Gastrocnemius medialis (tissue), 4 donors: ENCODE results near the gene ANKRD23. TPM values are rescaled to one million over a fixed set of nuclear protein-coding genes. Genes with fewer than 3 reads are reported as not detected.

Source experiments
- ATAC-seq, 2 donors: fragments of 150-250 bp; one replicate each; pipeline ENCODE4 v1.9.1; 2016
- DNase-seq, 2 donors: peaks; one replicate each; pipeline ENCODE4 v3.0.0-alpha.2; 2019
- H3K27ac ChIP-seq, 4 donors: fragments of 200-600 bp; sonication (generic); 1 replicate in 1 of 4; 2 replicates in 3 of 4; pipeline ENCODE4 v1.5.1; 2016 to 2018; ENCODE audit warnings: mild to moderate bottlenecking in 2 of 4, moderate library complexity in 1 of 4
- H3K27me3 ChIP-seq, 3 donors: fragments of 200-600 bp; sonication (generic) in 2 of 3; 1 replicate in 1 of 3; 2 replicates in 2 of 3; pipeline versions ENCODE4 v1.5.1 to v1.6.0; 2016 to 2019; ENCODE audit warnings: mild to moderate bottlenecking in 1 of 3, moderate library complexity in 1 of 3
- H3K36me3 ChIP-seq, 2 donors: fragments of 200-600 bp; sonication (generic) in 1 of 2; one replicate each; pipeline ENCODE4 v1.5.1; 2017 to 2018
- H3K4me1 ChIP-seq, 2 donors: fragments of 200-600 bp; sonication (generic) in 1 of 2; one replicate each; pipeline ENCODE4 v1.5.1; 2016 to 2017; ENCODE audit warnings: mild to moderate bottlenecking in 2 of 2
- H3K4me3 ChIP-seq, 4 donors: fragments of 200-600 bp; sonication (generic) in 3 of 4; 1 replicate in 1 of 4; 2 replicates in 3 of 4; pipeline ENCODE4 v1.5.1; 2016 to 2019; ENCODE audit warnings: mild to moderate bottlenecking in 2 of 4
- H3K9me3 ChIP-seq, 3 donors: fragments of 200-600 bp; sonication (generic) in 2 of 3; 1 replicate in 1 of 3; 2 replicates in 2 of 3; pipeline ENCODE4 v1.5.1; 2016 to 2019
- POLR2A ChIP-seq, 2 donors: fragments of 450-650 bp; IDR thresholded peaks; one replicate each; pipeline ENCODE4 v1.6.1; 2017; ENCODE audit warnings: antibody characterized with exemption in 2 of 2, mild to moderate bottlenecking in 2 of 2, moderate library complexity in 2 of 2
- in situ Hi-C, 4 donors: fragments of 200-750 bp; cut with MboI; loops; one replicate each; pipeline versions ENCODE4 v1.15.0 to v1.8.0; 2017; ENCODE audit warnings: low sequenced_read_pairs in 4 of 4
- intact Hi-C: fragments of 100-400 bp; cut with DNase I; formaldehyde crosslinking; loops from one replicate; pipeline ENCODE4 v1.15.1; 2023; ENCODE audit warnings: low total_unique reads
- total RNA-seq, 4 donors: library from RNA; depleted of rRNA; stranded (reverse); fragments of >200 nt; gene quantifications; one replicate each; pipeline versions ENCODE4 v1.1.0 to v1.2.3, GENCODE V29; 2016
- TF ChIP-seq, protein P1 (sequence below), 5 experiments: fragments of 450-650 bp in 3 of 5; fragments of 200-600 bp in 2 of 5; sonication (generic) in 2 of 5; IDR thresholded peaks in 4 of 5; conservative IDR thresholded peaks in 1 of 5; 1 replicate in 4 of 5; 2 replicates in 1 of 5; pipeline ENCODE4 v1.5.1; 2016 to 2019; ENCODE audit warnings: antibody characterized with exemption in 5 of 5, mild to moderate bottlenecking in 3 of 5, moderate library complexity in 3 of 5

The ANKRD23 gene
- total RNA-seq, 4 donors from 2014 or later, result 642 to 1,565 (median 923) TPM

DNA sequence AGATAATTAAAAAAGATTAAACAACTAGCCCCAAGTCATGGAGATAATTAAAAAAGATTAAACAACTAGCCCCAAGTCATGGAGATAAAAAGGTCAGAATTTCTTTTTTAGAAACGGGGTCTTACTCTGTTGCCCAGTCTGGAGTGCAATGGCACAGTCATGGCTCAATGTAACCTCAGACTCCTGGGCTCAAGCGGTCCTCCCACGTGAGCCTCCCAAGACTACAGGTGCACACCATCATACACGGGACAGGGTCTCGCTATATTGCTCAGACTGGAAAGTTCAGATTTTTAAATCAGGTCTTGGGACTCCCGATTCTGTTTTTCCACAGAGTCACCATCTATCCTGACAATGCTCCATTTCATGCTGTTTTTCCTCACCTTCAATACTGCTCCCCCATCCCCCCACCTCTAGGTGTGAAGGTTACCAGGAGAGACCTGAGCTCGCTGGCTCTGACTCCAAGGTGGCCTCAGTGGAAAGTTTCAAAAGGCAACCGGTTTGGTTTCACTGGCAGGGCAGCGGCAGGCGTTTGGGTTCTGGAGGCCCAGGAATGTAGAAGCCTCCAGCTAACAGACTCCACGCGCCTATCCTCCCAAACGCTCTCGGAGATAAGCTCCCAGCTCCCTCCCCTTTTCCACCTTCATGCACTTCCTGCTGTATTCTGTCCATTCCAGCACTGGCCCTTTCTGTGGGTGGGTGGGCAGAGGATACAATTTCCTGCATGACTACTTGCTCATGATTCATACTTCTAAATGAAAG lies 28.9 kb upstream of the ANKRD23 start:
- Histone ChIP-seq H3K9me3 (no peaks in the 10 kb centered on the region), H3K27ac (peak overlapping the region; percentile 67 to 75 (median 70)), H3K36me3 (no peaks in the 10 kb centered on the region), H3K4me1 (peaks cover 29 to 31% of the 10 kb centered on the region in 2 donors), H3K27me3 (no peaks in the 10 kb centered on the region), H3K4me3 (no peak overlapping the region)
- ATAC-seq (no peak), DNase-seq (no peak)
- TF ChIP-seq, protein P1, sequence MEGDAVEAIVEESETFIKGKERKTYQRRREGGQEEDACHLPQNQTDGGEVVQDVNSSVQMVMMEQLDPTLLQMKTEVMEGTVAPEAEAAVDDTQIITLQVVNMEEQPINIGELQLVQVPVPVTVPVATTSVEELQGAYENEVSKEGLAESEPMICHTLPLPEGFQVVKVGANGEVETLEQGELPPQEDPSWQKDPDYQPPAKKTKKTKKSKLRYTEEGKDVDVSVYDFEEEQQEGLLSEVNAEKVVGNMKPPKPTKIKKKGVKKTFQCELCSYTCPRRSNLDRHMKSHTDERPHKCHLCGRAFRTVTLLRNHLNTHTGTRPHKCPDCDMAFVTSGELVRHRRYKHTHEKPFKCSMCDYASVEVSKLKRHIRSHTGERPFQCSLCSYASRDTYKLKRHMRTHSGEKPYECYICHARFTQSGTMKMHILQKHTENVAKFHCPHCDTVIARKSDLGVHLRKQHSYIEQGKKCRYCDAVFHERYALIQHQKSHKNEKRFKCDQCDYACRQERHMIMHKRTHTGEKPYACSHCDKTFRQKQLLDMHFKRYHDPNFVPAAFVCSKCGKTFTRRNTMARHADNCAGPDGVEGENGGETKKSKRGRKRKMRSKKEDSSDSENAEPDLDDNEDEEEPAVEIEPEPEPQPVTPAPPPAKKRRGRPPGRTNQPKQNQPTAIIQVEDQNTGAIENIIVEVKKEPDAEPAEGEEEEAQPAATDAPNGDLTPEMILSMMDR (IDR thresholded peaks at IDR 0.05 in 4 of 5, conservative IDR thresholded peaks at IDR 0.05 in 1 of 5), result no peak
- TF ChIP-seq POLR2A (IDR thresholded peaks at IDR 0.05), result no peak
- in situ Hi-C loops (no loop called here), intact Hi-C loops (no loop called here)

DNA sequence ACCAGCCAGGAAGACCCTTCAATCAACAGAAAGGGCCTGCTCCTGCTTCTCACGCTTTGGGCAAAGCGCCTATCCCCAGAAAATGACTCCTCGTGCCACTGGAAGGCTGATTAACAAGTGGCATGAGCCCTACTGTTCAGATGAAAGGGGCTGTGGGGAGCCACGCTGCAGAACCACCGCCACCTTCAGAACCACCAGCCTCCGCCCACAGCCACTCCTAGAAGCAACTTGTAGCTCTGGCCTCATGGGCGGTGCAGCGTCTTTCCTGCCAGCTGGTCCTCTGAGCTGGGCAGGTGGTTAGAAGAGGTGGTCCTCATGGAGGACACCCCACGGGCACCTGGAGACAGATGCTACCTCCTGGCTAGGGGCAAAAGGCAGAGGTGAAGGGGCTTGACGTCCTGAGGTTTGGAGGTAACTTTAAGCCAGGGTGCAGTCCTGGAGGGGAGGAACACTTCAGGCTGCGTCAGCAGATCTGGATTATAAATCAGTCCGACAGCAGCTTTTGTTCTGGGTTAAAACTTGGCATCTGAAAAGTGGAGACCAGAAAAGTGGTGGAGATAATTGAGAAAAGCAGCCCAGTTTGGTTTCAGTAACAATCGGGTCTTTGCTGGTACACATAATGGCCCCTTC lies 26.9 kb upstream of the ANKRD23 start:
- H3K4me1 ChIP-seq, result peaks cover 38 to 41% of the 10 kb centered on the region in 2 donors
- in situ Hi-C loops (no loop called here), intact Hi-C loops (no loop called here)
- no peak for DNase-seq
- no peaks in the 10 kb centered on the region for H3K36me3 ChIP-seq
- H3K9me3 ChIP-seq, result no peaks in the 10 kb centered on the region
- H3K27ac ChIP-seq, result peak overlapping the region; percentile 86 to 90 (median 87)
- TF ChIP-seq, protein P1 (IDR thresholded peaks at IDR 0.05 in 4 of 5, conservative IDR thresholded peaks at IDR 0.05 in 1 of 5), result no peak
- TF ChIP-seq POLR2A (IDR thresholded peaks at IDR 0.05), result no peak
- no peaks in the 10 kb centered on the region for H3K27me3 ChIP-seq
- ATAC-seq, result no peak
- peak overlapping the region; percentile 74 to 95 (median 80) for H3K4me3 ChIP-seq

DNA sequence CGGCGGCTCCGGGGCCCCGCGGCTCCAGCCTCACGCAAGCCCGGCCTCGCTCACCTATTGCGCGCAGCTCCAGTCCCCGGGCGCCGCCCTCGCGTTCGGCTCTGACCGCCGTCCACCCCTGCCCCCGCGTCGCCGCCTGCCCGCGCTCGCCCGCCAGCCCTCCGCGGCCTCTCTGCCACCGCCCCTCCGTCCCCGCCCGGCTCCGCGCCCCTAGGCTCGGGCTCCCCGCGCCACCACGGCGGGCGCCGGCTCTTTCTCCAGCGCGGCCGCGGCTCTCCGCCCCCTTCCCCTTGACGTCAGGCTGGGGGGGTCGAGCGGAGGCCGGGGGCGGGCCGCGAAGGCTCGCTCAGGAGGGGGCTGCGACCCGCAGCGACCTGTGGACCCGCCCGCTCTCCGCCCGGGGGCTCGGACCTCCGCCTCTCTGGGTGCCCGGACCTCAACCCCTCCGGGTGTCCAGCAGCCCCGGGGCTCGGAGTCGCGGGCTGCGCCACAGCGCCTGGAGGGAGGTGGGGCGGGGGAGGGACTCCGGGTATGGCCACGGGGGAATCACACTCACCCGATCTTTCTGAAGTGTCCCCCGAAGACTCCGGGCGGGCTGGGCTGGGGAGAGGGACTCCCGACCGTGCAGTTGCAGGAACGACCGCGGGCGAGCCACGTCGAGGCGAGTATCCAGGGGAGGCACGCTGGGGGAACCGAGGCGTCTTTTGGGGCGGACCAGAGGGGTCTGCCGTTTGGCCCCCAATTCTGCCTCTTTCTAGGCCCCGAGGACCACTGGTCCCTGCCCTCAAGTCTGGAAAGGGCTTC lies 26.2 kb upstream of the ANKRD23 start, which contains the start of gene SEMA4C:
TSS of gene SEMA4C (minus strand) at position 259 of the 804 bp plus-strand sequence. CDS start 2,194 bp downstream, outside the sequence.
- H3K27me3 ChIP-seq, result no peaks in the 10 kb centered on the region
- no peaks in the 10 kb centered on the region for H3K9me3 ChIP-seq
- TF ChIP-seq POLR2A (IDR thresholded peaks at IDR 0.05), result peak; percentile 77 to 79
- TF ChIP-seq, protein P1 (IDR thresholded peaks at IDR 0.05 in 4 of 5, conservative IDR thresholded peaks at IDR 0.05 in 1 of 5), result peak in 1 of 5 experiments; percentile 11
- in situ Hi-C loops, result no loop called here
- H3K27ac ChIP-seq, result peak within 1 kb of the TSS; percentile 86 to 90 (median 87)
- peak within 1 kb of the TSS; percentile 74 to 95 (median 80) for H3K4me3 ChIP-seq
- ATAC-seq, result peak; percentile 28 to 32
- H3K36me3 ChIP-seq, result peaks cover 0 to 5% of the 10 kb centered on the region in 2 donors
- intact Hi-C loops, result loop anchor here (1.0 to 2.0 kb wide), 3 partner anchors 12 to 54 kb away; partner anchors contain the start of genes ANKRD39 and CNNM3
- peaks cover 37 to 41% of the 10 kb centered on the region in 2 donors for H3K4me1 ChIP-seq
- DNase-seq, result no peak

DNA sequence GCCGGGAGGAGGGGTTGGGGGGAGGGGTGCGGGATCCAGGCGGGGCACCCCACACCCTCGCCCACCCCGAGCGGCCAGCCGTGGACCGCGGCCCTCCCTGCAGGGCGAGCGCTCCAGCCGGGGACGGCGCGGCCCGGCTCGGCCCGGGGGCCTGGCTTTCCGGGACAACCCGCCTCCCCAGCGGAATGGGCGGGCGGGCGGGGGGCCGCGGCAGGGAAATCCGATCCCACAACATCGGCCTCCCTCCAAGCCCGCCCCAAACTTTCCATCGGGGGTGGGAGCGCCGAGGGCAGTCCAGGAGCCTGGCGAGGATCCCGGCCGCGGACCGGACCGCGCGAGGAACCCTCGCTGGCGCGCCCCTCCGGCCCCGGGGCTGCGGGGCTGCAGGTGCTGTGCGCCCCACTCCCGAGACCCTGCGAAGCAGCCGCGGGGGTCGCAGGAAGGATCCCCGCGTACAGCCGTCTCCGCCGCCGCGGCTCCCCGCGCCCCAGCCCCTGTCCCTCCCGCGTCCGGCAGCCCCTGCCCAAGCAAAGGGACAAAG lies 25.5 kb upstream of the ANKRD23 start:
- intact Hi-C loops, result loop anchor here (1.0 to 2.0 kb wide), 3 partner anchors 11 to 53 kb away; partner anchors contain the start of genes ANKRD39 and CNNM3
- Histone ChIP-seq H3K4me1 (peaks cover 30 to 35% of the 10 kb centered on the region in 2 donors), H3K9me3 (no peaks in the 10 kb centered on the region), H3K27me3 (no peaks in the 10 kb centered on the region), H3K27ac (peak overlapping the region; percentile 86 to 90 (median 87)), H3K4me3 (peak overlapping the region; percentile 74 to 95 (median 80)), H3K36me3 (peaks cover 0 to 12% of the 10 kb centered on the region in 2 donors)
- in situ Hi-C loops, result no loop called here
- TF ChIP-seq POLR2A (IDR thresholded peaks at IDR 0.05), result no peak
- TF ChIP-seq, protein P1 (IDR thresholded peaks at IDR 0.05 in 4 of 5, conservative IDR thresholded peaks at IDR 0.05 in 1 of 5), result peak in 2 of 5 experiments; percentile 6 to 29
- peak; percentile 27 to 32 for ATAC-seq
- DNase-seq, result peak in 1 of 2 donors; percentile 44
